Mesodermal cell (in vitro differentiated cells): Measurements from ENCODE around the gene CCDC112.
"Not testable (repeated sequence)": the region's sequence is repeated elsewhere in the genome, so short reads cannot be mapped to it uniquely, and the experiment has no call there.

Source experiments
- H3K27ac ChIP-seq: 2 replicates; pipeline ENCODE4 v1.7.0; 2013; ENCODE audit warnings: mild to moderate bottlenecking, low read depth, low read length, moderate library complexity; ENCODE audit not compliant: severe bottlenecking
- H3K36me3 ChIP-seq: 2 replicates; pipeline ENCODE4 v1.7.1; 2013; ENCODE audit warnings: mild to moderate bottlenecking, low read length, moderate library complexity; ENCODE audit not compliant: control insufficient read depth, insufficient read depth
- H3K4me1 ChIP-seq: one replicate; pipeline ENCODE4 v1.7.1; 2013; ENCODE audit warnings: mild to moderate bottlenecking, low read length; ENCODE audit not compliant: insufficient read depth, control insufficient read depth, poor library complexity, severe bottlenecking
- H3K4me3 ChIP-seq: 2 replicates; pipeline ENCODE4 v1.7.0; 2013; ENCODE audit warnings: low read length, control low read depth, mild to moderate bottlenecking; ENCODE audit not compliant: insufficient read depth, poor library complexity, severe bottlenecking; ENCODE audit errors: extremely low read depth
- H3K9me3 ChIP-seq: 2 replicates; pipeline ENCODE4 v1.7.1; 2013; ENCODE audit warnings: mild to moderate bottlenecking, low read length, moderate library complexity; ENCODE audit not compliant: control insufficient read depth
- WGBS, 2 experiments: methylation state at CpG; one replicate each; pipeline ENCODE4 v1.1.5; 2013; ENCODE audit warnings: missing lambda C conversion rate in 2 of 2; ENCODE audit not compliant: insufficient coverage in 2 of 2; 5-methylcytosine and 5-hydroxymethylcytosine counted together

Gene CCDC112

GRCh38 chr5:115333164-115333563 lies 36.7 kb upstream of the CCDC112 start:
- Histone ChIP-seq H3K27ac (no peak overlapping the region), H3K9me3 (no peaks in the 10 kb centered on the region), H3K36me3 (no peaks in the 10 kb centered on the region), H3K4me3 (no peak overlapping the region), H3K4me1 (no peaks in the 10 kb centered on the region)
- WGBS, 2 experiments = 100% methylated on average over 1 of the region's 1 CpG; no CpG with 5 or more reads in 1 of the 2 experiments

DNA sequence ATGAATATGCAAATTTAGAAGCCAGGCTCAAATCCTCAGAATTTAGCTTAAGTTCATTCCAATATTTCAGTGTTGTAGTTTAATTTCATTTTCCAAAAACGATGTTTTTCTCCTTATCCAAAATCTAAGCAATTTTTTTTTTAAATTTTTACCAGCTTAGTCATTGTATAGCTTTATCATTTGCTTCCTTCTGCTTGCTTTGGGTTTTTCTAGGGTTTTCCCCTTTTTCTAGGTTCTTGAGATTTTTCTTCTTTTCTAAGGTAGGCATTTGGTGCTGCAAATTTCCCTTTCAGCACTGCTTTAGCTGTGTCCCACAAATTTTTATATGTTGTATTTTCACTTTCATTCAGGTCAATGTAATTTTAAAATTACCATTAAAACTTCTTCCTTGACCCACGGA lies 34.4 kb upstream of the CCDC112 start:
- Histone ChIP-seq H3K36me3 (no peaks in the 10 kb centered on the region), H3K27ac (no peak overlapping the region), H3K4me3 (no peak overlapping the region), H3K4me1 (no peaks in the 10 kb centered on the region), H3K9me3 (no peaks in the 10 kb centered on the region)
- no CpG with 5 or more reads among the region's 2 CpGs for WGBS, 2 experiments

DNA sequence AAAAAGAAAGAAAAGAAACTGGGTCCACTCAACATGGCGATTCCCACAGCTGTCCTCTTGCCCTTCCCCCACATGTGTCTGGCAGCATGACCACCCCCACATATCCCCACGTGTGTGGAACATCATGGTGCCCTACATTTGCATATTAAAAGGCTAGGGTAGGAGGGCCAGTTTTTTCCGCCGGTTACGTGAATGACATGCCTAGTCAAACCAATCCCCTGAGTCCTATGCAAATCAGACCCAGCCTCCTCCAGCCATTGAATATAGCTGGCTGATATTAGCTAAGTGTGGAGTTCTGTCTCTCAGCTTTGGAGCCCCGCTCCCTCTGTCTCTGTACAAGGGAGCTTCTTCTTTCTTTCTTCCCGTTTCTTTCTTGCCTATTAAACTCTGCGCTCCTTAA lies 33.0 kb upstream of the CCDC112 start:
- H3K4me1 ChIP-seq = no peaks in the 10 kb centered on the region
- H3K36me3 ChIP-seq = no peaks in the 10 kb centered on the region
- H3K4me3 ChIP-seq = no peak overlapping the region
- no CpG with 5 or more reads among the region's 8 CpGs for WGBS, 2 experiments
- H3K27ac ChIP-seq = no peak overlapping the region
- no peaks in the 10 kb centered on the region for H3K9me3 ChIP-seq

GRCh38 chr5:115328617-115329274 lies 32.3 kb upstream of the CCDC112 start:
- WGBS, 2 experiments = 8 to 18% methylated on average over 4 of the region's 6 CpGs
- not testable (repeated sequence) for H3K4me1 ChIP-seq, H3K36me3 ChIP-seq, H3K4me3 ChIP-seq, H3K9me3 ChIP-seq, H3K27ac ChIP-seq

DNA sequence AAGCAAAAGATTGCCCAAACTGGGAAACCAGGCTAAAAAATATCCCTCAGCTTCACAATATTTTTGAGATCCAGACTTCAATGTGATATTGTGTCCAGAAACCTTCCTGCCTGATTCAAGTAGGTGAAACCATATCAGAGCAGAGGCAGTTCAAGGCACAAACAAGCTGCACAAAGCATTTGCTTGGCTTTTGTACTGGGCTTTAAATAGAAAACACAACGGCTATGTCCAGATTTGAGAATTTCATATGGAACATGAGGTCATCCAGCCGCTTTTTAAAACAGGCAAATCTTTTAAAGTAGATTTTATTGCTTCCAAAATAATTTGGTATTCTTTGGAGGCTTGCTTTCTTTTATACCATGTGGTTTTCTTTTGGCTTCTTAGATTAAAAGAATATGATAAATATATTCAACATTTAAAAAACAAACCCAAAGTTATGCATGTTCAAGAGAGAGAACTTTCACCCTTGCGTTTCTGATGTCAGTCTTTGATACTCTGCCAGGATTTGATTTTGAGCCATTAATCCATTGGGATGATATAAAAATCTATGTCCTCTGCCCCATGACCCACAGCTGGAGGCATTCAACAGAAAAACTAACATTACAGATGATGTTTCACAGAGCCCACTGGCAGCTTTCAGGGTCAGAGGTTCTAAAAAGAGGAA lies 29.0 kb upstream of the CCDC112 start:
- H3K36me3 ChIP-seq = no peaks in the 10 kb centered on the region

GRCh38 chr5:115324021-115324420 lies 27.6 kb upstream of the CCDC112 start:
- WGBS, 2 experiments = 100% methylated on average over 1 of the region's 2 CpGs; no CpG with 5 or more reads in 1 of the 2 experiments
- H3K27ac ChIP-seq = no peak overlapping the region
- H3K4me1 ChIP-seq = no peaks in the 10 kb centered on the region
- H3K4me3 ChIP-seq = no peak overlapping the region
- no peaks in the 10 kb centered on the region for H3K9me3 ChIP-seq
- no peaks in the 10 kb centered on the region for H3K36me3 ChIP-seq

More for the DNA sequence above, 29.0 kb upstream of the CCDC112 start:
- H3K9me3 ChIP-seq = no peaks in the 10 kb centered on the region
- no peak overlapping the region for H3K4me3 ChIP-seq
- WGBS, 2 experiments = 86 to 100% methylated on average over 1 to 2 of the region's 3 CpGs
- no peaks in the 10 kb centered on the region for H3K4me1 ChIP-seq
- H3K27ac ChIP-seq = no peak overlapping the region

- no peaks in the 10 kb centered on the region for H3K36me3 ChIP-seq
- no peaks in the 10 kb centered on the region for H3K4me1 ChIP-seq
- H3K27ac ChIP-seq = no peak overlapping the region
- no peak overlapping the region for H3K4me3 ChIP-seq
- no peaks in the 10 kb centered on the region for H3K9me3 ChIP-seq
- WGBS, 2 experiments = 100% methylated on average over 1 of the region's 2 CpGs; no CpG with 5 or more reads in 1 of the 2 experiments
Measured at GRCh38 chr5:115322729-115323128, 26.3 kb upstream of the CCDC112 start.

DNA sequence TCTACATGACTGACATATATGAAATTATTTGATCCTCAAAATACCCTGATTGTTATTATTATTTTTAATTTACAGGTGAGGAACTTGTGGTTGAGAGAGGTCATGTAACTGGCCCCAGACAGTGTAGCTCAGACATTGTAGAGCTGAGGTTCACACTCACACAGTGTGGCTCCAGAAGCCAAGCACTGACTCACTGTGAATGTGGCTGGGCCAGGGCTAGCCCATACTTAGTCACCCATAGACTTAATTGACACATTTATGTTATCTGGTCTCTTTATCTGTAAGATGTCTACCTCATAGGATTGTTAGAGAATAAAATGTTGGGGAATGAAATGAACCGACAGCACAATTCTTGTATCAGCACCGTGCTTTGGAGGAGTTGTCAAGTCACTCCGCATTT lies 24.9 kb upstream of the CCDC112 start:
- WGBS, 2 experiments = 93 to 96% methylated on average over 3 of the region's 3 CpGs
- H3K27ac ChIP-seq = no peak overlapping the region
- H3K4me3 ChIP-seq = no peak overlapping the region
- no peaks in the 10 kb centered on the region for H3K4me1 ChIP-seq
- H3K36me3 ChIP-seq = no peaks in the 10 kb centered on the region
- no peaks in the 10 kb centered on the region for H3K9me3 ChIP-seq

GRCh38 chr5:115320515-115320914 lies 24.1 kb upstream of the CCDC112 start:
- Histone ChIP-seq H3K27ac (no peak overlapping the region), H3K4me1 (no peaks in the 10 kb centered on the region), H3K36me3 (no peaks in the 10 kb centered on the region), H3K9me3 (no peaks in the 10 kb centered on the region), H3K4me3 (no peak overlapping the region)
- WGBS, 2 experiments = 92% methylated on average over 1 of the region's 1 CpG; no CpG with 5 or more reads in 1 of the 2 experiments

- H3K36me3 ChIP-seq = no peaks in the 10 kb centered on the region
- no peak overlapping the region for H3K27ac ChIP-seq
- WGBS, 2 experiments = 81 to 87% methylated on average over 3 of the region's 3 CpGs
- no peak overlapping the region for H3K4me3 ChIP-seq
- H3K9me3 ChIP-seq = no peaks in the 10 kb centered on the region
- no peaks in the 10 kb centered on the region for H3K4me1 ChIP-seq
Measured at GRCh38 chr5:115320006-115320405, 23.6 kb upstream of the CCDC112 start.

DNA sequence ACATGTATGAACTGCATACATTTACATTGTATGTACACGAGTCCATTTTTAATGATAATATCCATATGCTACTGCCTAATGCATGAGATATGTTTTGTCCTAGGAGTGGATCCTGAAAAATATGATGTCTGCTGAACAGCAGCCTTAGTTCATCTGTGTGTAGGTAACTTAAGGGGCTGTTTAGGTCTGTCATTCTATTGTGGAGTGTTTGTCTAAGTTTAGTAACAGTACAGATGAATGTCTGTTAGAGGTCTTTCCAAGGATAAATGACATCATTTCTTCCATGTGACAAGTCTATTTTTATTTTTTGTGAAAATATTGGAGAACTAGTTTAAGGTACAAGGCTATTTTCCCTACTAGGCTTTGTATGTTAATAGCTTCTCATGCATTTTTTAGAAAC lies 22.6 kb upstream of the CCDC112 start:
- no peaks in the 10 kb centered on the region for H3K4me1 ChIP-seq
- H3K9me3 ChIP-seq = no peaks in the 10 kb centered on the region
- H3K4me3 ChIP-seq = no peak overlapping the region
- WGBS, 2 experiments = no CpG with 5 or more reads among the region's 1 CpG
- H3K27ac ChIP-seq = no peak overlapping the region
- no peaks in the 10 kb centered on the region for H3K36me3 ChIP-seq
